GM19239 (cell line): ENCODE measurements around the gene DDX10.
"Not testable (repeated sequence)": the region's sequence is repeated elsewhere in the genome, so short reads cannot be mapped to it uniquely, and the experiment has no call there.

Source experiments
- DNase-seq: peaks from one replicate; pipeline ENCODE4 v3.0.0; 2011; ENCODE audit warnings: low spot score; ENCODE audit not compliant: insufficient read length
- FAIRE-seq: peaks from 2 replicates; lab custom pipeline; 2011; peaks lifted over from hg19 to GRCh38; lab: Jason Lieb, UNC

Gene DDX10

DNA sequence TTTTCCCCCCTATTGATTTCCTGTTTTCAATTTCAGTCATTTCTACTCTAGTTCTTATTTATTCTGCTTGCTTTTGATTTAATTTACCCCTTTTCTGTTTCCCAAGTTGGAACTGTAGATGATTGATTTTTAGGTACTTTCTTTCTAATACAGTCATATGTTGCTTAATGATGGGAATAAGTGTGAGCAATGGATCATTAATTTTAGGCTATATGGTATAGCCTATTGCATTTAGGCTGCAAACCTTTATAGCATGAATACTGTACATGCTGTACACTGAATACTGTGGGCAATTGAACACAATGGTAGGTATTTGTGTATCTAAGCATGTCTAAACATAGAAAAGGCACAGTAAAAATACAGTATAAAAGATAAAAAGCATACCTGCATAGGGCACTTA, 44.9 kb downstream of the DDX10 start:
- DNase-seq, result no peak
- no peak for FAIRE-seq

DNA sequence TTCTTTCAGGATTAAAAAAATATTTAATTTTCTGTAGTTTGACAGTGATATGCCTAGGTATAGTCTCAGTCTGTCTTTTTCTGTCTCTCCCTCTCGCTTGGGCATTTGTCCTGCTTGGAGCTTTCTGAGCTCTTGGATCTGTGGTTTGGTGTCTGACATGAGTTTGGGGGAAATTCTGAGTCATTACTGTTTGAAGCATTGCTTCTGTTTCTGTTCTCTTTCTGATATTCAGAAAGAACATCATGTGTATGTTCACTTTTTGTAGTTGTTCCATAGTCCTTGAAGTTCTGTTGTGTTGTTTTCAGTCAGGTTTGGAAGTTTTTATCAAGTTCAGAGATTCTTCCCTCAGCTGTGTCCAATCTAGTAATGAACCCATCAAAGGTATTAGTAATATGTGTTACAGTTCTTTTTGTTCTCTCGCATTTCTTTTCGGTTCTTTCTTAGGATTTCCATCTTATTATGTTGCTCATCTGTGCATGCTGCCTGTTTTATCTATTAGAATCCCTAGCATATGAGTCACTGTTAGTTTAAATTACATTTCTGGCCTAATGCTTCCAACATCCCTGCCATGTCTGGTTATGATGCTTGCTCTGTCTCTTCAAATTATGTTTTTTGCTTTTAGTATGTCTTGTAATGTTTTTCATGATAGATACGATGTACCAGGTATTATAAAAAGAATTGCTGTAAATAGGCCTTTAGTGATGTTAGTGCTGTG, 48.4 kb downstream of the DDX10 start:
- FAIRE-seq (peak; percentile 80), DNase-seq (no peak)

DNA sequence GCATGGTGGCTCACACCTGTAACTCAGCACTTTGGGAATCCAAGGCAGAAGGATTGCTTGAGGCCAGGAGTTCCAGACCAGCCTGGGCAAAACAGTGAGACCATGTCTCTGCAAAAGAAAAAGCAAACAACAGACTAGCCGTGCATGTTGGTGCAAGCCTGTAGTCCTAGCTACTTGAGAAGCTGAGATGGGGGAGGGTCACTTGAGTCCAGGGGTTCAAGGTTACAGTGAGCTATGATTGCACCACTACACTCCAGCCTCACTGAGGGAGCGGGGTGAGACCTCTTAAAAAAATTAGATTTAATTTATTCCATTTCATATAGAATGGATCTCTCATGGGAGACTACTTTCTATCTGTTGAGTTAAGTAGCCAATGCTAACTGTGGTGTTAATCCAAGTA, 50.4 kb downstream of the DDX10 start:
- DNase-seq (no peak), FAIRE-seq (no peak)

DNA sequence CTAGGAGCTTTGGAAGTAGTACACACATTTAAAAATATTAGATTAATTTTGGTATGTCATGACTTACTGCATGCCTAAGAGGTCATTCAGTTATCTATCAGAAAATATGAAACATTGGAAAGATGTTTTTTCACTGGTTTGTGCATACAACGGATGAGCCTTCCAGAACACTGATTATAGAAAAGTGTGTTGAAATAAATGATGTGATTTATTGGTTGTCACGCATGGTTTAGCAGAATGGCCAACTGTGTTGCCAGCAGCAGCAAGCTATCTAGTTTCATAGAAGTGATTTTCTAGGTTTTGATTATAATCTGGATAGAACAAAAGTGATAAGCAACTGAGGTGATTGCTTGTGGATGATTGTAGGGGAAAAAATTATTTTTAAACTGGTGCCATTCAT, 53.6 kb downstream of the DDX10 start:
- DNase-seq (no peak), FAIRE-seq (no peak)

DNA sequence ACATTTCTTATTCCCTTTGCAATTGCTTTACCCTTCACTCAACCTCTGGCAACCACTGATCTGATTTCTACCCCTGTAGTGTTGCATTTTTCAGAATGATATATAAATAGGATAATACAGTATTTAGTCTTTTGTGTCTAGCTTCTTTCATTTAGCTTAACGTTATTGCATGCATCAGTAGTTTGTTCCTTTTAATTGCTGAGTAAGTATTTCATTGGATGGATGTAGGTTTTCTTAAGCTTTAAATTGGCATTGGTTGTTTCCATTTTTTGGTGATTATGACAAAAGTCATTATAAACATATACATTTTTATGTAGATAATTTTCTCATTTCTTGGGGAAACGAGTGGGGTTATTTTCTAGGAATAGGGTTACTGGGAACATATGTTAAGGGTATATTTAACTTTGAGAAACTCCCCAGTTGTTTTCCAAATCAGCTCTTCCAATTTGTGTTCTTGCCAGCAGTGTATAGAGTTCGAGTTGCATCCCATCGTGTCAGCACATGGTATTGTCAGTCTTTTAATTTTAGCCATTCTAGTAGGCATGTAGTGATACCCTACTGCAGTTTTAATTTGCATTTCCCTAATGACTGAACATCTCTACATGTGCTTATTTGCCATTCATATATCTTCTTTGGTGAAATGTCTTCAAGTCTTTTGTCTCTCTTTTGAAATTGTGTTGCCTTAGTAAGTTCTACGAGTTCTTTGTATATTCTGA, 60.3 kb downstream of the DDX10 start:
- FAIRE-seq (peak; percentile 48), DNase-seq (no peak)

DNA sequence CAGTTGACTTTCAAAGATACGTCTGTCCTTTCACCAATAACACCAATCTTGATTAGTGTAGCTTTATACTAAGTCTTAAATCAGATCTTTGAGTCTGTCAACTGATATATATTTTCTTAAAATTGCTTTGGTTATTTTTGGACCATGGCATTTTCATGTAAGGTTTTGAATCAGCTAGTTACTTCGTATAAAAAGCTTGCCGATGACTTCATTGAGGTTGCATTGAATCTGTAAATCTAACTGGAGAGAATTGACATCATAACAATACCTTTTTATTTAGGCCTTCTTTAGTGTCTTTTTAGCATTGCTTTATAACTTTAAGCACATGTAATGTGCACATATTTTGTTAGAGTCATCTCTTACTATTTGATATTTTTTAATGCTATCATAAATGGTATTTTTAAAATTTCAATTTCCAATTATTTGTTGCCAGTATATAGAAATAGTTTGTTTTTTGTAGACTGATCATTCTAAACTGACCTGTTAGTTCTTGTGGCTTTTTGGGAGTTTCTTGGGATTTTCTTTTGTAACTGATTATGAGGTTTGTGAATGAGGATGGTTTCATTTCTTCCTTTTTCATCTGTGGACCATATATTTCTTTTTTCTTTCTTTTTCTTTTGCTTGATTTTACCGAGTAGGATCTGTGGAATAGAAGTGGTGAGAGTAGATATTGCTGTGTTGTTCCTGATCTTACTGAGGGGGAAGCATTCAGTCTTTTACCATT, 61.4 kb downstream of the DDX10 start:
- peak; percentile 8 for FAIRE-seq
- no peak for DNase-seq

DNA sequence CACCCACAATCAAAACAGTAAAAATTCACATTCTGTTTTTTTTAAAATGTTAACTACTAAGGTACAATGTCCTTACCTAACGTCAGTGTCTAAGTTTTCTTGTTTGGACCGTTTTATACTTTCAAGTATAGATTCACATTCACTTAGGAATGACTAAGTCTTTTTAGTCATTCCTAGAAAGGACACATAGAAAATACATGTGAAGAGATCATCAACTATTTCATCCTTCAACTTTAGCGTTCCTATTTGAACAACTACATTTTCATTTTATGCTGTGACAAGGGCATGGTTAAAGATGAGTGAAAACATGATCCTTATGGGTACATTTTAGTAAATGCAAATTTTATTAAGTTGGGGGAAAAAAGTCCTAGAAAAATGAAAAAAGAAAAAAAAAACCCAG, 62.8 kb downstream of the DDX10 start:
- FAIRE-seq (peak; percentile 82), DNase-seq (no peak)

DNA sequence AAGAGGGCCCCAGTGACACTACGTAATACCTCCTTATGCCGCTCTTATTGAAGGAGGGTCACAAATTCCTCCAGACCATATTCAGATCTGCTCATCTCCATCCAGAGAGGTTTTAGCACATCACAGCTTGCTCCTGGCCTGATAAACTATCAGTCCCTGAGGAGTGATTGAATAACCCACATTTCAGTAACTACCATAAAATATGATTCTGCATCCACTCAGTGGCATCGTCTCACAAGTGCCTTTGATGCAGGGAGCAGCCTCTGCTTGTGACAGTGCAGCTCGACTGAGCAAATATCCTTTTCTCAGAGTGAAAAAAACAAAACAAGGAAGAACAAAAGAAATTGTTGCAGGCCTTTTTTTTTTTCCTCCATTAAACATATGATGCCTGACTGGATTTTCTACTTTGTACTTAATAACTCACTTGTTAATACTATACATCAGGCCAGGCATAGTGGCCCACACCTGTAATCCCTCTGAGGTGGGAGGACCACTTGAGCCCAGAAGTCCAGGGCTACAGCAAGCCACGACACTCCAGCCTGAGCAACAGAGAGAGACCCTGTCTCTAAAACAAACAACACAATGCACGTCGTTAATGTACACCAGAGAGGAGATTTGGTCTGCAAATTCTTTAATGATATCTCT, 64.5 kb downstream of the DDX10 start:
- DNase-seq, result no peak
- FAIRE-seq, result no peak

DNA sequence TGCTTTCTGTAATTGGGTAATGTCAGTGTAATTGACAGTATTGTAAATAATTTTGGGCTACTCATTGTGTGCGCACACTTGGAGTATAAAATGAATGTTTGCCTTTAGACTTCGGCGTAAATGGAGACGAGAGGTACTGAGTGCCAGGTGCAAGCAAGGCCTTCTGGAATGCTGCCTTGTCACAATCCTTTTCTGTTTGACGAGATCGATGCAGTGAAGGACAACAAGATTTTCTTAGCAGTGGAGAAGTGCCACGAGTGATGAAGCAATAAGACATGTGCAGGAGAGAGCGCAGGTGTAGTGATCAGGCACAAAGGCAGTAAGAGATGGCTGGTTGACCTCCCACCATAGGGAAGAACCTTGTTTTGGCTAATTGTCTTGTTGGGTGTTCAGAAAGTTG, 67.5 kb downstream of the DDX10 start:
- FAIRE-seq (peak; percentile 91), DNase-seq (no peak)

DNA sequence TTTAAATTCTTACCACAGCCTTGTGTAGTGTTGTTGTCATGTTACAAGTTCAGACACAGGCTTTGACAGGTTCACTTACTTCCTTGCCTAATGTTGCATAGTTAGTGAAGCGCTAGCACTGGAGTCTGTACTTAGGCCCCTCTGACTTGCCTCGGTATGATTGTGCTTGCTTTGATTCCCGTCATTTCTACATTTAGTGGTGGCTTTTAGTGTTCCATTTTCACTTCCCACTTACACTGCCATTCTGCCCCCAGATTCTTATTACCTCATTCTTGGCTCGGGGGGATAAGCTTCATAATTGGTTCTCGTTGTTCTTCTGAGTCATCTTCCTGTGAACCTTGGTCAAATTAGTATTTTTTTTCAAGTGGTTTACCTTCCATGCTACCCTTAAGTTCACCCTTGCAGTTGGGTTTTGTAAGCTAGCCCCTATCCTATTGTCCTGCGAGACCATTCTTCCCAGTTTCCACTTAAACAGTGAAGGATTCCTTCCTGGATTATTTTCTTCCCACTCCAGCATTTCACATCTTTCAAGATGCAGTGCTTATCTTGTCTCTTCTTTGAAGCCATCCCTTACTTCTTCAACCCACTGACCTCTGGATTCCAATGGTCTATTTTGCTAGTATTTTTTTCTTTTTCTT, 68.7 kb downstream of the DDX10 start:
- FAIRE-seq (peak; percentile 96), DNase-seq (peak; percentile 27)

DNA sequence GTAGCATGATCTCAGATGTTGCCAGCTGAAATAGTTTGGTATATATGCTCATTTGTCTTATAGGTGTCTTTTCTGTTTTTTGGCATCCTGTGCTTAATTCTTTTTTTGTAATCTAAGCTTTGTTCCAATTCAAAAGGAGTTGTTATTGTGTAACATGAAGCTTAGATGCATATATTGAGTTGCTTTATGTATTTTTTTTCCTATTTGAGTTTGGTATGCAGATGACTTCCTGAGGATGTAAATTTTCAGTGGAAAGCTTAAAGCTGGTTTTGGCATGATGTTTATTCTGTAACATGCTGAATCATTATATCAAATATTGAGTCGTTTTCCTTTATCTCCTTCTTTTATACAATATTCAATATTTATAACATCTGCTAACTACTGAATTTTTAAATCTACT, 69.4 kb downstream of the DDX10 start:
- DNase-seq (no peak), FAIRE-seq (no peak)

DNA sequence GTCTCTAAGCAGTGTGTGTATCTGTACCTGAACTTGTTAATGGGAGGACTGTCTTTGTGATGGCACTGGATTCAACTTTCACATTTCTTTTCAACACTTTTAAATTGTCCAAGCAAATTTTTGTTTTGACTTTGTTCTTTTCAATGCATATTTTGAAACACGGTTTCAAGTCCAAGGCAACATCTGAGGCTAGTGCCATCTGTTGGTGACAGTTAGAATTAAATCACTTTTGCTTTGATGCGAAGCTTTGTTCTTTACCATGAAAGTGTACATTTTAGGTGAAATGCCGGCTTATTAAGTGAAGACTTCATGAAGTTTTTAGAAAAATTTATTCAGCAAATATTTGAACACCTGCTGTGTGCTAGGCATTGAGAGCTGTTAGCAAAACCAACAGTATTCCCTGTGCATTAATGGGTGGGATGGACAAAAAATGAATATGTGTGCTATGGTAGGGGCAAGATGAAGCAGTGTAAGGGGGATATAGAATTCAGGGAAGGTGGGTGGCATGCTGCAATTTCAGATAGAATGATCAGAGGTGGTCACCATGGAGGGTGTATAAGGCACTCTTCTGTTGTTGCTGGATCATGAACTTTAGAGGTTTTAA, 70.2 kb downstream of the DDX10 start:
- no peak for DNase-seq
- FAIRE-seq, result peak; percentile 82

DNA sequence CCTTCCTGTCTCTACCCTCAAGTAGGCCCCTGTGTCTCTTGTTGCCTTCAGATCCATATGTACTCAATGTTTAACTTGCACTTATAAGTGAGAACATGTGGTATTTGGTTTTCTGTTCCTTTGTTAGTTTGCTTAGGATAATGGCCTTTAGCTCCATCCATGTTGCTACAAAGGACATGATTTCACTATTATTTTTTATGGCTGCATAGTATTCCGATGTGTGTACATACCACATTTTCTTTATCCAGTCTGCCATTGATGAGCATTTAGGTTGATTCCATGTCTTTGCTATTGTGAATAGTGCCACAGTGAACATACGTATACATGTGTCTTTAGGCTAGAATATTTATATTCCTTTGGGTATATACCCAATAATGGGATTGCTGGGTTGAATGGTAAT, 75.3 kb downstream of the DDX10 start:
- not testable (repeated sequence) for FAIRE-seq, DNase-seq

DNA sequence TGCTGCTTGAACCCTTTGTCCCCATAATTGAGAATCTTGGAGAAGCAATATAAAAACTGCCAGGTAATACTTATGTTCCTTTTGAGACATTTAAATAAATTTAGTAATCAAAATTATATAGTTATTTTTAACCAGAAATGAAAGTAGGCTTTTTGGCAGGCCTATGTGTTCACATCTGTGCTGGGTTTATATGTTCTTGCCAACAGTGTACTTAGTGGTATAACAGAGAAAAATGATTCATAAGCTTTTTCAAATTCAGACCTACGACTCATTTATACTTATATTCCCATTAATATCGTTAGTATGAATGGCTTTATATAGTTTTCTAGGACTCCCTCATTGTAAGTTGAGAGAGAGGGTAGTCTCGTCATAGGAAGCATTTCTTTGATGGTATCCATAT, 79.0 kb downstream of the DDX10 start:
- DNase-seq (no peak), FAIRE-seq (no peak)

DNA sequence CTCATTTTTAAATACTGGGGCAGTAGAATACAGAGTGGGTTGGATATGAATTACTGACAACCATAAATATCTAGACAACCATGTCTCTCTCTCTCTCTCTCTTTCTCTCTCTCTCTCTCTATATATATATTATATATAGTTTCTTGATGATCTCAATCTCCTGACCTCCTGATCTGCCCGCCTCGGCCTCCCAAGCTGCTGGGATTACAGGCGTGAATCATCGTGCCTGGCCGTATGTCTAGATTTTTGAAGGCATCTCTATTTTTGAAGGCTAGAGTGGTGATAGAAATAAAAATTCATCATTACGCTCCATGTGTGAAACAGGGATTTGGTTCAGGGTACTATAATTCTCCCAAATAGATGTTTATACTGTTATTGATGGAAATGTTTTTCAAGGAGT, 84.1 kb downstream of the DDX10 start:
- no peak for FAIRE-seq

DNA sequence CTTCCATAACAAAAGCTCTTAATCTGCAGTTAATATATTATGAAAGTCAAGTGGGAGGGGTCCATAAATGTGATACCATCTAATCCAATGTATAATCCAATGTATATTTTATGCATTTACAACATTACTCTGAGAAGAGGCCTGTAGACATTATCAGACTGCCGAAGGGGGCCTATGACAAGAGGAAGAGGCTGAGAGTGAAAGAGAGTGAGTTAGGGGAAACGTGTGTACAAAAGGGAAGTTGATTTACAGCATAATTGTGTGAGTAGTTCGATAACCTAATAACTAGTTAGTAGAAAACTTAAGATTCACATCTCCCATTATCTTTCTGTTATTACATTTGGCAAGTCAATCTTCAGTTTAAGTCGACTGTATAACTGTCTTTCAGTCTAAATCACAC, 86.6 kb downstream of the DDX10 start:
- no peak for DNase-seq
- FAIRE-seq, result peak; percentile 76

More for the DNA sequence above, 84.1 kb downstream of the DDX10 start:
- no peak for DNase-seq

DNA sequence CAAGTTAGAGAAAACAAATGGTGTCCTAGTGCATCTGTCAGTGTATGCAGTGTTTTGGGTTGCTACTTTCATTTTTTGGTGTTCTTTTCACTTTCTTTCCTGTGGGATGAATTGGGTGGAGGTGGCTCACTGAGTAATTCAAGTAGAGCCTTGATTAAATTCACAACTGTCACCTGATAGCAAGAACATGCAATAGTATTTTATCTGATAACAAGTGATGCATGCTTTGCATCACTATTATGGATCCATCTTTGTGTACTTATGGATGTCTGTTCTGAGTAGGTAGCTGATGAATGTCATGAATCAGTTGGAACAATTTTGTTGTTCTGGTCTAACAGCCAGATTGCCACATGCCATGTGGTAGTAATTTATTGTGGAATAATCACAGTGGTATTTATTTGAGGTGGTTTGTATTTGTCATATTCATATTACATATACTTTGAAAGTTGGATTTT, 87.5 kb downstream of the DDX10 start:
- FAIRE-seq, result peak; percentile 14

DNA sequence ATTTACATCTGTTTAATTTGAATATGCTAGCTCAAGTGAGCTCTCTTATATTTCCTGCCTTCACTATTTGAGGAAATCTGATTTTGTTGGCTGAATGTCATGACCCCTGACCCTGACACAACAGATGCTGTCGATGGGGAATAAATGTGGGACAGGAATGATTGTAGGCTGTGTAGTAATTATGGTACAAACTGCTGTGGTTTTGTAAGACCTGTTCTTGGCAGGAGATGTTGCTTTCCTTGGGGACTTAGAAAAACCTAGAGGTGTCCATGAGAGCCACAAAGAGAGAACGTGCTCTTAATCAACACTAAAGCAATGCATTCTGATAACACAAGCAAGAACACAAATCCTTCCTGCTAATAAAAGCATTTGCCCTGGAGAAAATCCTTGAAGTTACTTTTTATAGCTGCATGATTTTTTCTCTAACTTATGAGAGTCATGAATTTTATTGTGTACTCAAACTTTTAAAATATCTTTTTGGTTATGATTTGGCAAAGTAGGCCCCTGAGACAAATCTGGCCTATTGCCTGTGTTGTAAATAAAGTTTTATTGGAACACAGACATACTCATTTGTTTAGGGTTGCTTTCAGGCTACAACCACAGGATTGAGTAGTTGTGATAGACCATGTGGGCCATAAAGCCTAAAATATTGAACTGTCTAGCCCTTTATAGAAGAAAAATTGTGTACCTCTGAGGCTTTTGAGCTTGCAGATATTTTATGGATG, 90.2 kb downstream of the DDX10 start:
- DNase-seq (no peak), FAIRE-seq (no peak)

More for the DNA sequence above, 87.5 kb downstream of the DDX10 start:
- no peak for DNase-seq

DNA sequence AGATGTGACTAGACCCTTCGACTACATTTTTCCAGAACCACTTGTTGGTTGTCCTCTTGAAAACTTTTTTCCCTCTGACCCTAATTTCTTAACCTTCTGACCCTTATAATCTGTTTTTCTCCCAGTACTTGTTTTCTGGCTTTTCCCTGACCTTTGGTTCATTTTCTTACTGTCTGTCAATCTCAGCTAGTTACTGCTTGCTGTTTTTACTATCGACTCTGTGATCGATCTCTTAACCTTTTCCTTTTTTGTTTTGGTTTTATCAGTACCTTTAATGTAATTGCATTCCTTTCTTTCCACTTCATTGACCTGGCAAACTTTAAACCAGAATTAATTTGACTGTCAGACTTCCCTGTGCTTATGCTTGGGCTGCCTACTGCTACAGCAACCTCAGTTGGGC, 92.8 kb downstream of the DDX10 start:
- no peak for DNase-seq
- no peak for FAIRE-seq
